GM18907 (cell line): ENCODE data around the gene CPXM2.

Source experiments
- ATAC-seq: cut with Tn5 transposase; IDR thresholded peaks from one replicate; pipeline ENCODE4 v1.9.1; 2021; ENCODE audit warnings: mild to moderate bottlenecking, moderate library complexity; ENCODE audit not compliant: unreplicated experiment

Gene CPXM2

DNA sequence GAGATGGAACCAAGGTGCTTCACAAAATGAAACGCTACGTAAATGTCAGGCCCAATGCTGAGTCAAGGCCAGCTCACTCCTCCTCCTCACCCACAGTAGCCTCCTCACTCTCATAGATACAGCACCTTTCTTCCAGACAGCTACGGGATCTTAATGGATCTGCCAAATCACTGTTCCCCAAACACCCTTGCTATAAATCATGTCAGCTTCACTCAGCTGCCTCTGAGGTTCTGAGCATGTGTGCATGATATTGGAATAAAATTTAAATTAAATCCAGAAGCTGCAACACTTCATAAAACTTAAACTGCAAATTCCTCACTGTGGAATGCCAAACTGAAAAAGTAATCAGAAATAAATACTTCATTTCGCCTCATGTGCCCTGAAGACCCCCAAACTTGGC lies 14.7 kb upstream of the CPXM2 start:
- no peak for ATAC-seq

GRCh38 chr10:123904834-123905409 lies 13.3 kb upstream of the CPXM2 start:
- ATAC-seq: no peak

GRCh38 chr10:123903621-123904020 lies 12.0 kb upstream of the CPXM2 start:
- no peak for ATAC-seq

- no peak for ATAC-seq
Observed at GRCh38 chr10:123901621-123902020, 10.0 kb upstream of the CPXM2 start.

- no peak for ATAC-seq
Observed at GRCh38 chr10:123897146-123897545, 5.5 kb upstream of the CPXM2 start.

GRCh38 chr10:123896246-123896927 lies 4.8 kb upstream of the CPXM2 start:
- no peak for ATAC-seq

DNA sequence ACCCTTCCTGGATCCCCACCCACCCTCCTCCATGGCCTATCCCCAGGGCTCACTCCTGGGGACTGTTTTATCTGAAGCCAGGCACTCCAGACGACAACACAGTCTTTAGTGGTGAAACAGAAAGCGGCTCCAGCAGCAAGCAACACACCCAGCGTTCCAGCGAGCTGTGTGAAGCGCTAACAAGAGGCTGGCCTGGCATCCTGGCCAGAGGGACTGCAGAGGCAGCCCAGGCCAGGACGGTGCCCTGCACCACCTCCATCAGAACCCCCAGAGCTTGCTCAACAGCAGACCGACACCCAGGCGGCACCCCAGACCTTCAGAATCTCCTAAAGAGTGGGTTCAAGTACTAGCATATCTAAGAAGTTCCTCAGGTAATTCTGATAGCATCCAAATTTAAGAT lies 2.0 kb upstream of the CPXM2 start:
- ATAC-seq: no peak

- no peak for ATAC-seq
Observed at GRCh38 chr10:123890756-123891143, 857 bp downstream of the CPXM2 start.

GRCh38 chr10:123890226-123890625 lies 1.4 kb downstream of the CPXM2 start:
- ATAC-seq: no peak

DNA sequence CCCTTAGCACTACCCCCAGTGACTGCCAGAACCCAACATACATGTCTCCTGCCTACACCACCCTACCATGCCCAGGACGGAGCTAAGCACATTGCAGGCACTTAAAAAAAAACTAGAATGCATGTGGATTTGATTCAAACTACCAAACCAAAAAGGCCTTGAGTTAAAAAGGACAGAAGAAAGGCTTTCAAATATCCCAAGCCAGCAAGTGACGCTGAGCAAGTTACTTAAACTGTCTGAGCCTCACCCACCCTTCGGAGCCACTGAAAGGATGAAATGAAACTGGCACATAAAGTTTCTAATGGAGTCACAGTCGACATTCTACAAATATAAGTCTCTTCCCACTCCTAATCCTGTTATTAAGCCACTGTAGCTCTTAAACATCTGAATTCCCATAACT lies 1.8 kb downstream of the CPXM2 start:
- ATAC-seq: no peak

GRCh38 chr10:123888751-123889150 lies 2.9 kb downstream of the CPXM2 start:
- no peak for ATAC-seq

DNA sequence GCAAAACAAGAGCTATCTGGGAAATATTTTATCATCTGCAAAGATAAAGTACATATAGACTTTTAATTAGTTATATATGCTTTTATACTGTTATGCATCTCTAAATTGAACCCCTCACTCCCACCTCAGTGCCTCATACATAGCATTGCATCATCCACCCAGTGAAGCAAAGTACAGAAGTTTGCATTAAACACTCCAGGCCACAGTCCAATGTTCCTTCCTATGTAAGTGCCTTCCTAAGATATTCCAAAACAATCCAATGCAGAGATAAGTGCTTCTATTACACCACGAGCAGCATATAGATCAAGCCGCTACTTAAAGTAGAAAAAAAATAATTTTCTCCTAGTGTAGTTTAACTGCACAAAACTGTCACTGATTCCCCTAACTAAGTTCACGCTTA lies 3.4 kb downstream of the CPXM2 start:
- ATAC-seq: no peak

- ATAC-seq: no peak
Observed at GRCh38 chr10:123886292-123886691, 5.3 kb downstream of the CPXM2 start.

- no peak for ATAC-seq
Observed at GRCh38 chr10:123885406-123886170, 6.0 kb downstream of the CPXM2 start.

- no peak for ATAC-seq
Observed at GRCh38 chr10:123884907-123885381, 6.7 kb downstream of the CPXM2 start.

DNA sequence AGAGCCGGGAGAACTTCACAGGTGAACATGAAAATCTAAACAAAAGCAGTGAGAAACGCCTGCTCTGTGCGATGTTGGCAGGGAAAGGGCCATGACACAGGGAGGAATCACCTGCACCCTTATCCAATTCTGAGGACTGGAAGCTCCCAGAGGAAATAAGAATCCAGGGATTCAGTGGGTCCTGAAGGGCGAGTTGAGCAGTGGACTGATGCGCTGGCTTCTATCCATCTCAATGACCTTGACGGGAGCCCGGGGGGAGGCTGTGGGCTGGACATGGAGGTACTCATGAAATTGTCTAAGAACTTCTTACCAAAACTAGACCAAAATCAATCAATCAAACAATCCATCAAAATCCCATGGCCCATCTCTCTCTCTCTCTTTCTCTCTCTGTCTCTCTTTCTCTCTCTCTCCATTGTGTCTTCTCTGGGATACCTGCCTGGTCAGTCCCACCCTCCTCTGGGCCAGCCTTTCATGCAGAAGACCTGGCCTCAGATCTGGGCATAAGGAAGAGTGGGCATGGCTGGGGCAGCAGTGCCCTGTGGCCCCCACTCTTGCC lies 7.2 kb downstream of the CPXM2 start:
- ATAC-seq: no peak

- ATAC-seq: no peak
Observed at GRCh38 chr10:123883673-123884320, 7.8 kb downstream of the CPXM2 start.

DNA sequence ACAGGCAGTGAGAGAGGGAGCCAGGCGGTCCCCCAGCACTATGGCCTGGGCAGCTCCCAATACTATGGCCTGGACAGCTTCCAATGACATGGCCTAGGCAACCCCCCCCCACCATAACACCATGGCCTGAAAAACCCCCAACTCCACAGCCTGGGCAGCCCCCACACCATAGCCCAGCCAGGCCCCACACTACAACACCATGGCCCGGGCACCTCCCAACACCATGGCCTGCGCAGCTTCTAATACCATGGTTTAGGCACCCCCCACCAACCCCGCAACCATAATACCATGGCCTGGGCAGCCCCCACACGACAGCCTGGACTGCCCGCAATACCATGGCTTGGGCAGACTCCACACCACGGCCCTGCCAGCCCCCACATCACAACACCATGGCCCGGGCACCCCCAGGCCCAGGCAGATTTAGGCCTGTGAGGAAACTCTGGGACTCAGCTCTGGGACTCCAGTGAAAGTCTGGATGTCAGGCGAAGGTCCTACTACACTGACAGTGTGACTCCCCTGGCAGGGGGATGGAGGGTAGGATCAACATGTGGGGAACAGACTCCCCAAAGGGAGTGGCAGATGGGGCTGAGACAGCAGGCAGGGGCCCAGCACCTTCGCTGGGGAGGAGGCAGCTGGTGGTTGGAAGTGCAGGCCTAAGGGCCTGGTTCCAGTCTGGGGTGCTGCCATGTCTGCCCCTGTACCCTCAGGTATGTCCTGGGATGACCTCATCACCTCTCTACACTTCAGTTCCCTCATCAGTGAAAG lies 8.7 kb downstream of the CPXM2 start:
- no peak for ATAC-seq

DNA sequence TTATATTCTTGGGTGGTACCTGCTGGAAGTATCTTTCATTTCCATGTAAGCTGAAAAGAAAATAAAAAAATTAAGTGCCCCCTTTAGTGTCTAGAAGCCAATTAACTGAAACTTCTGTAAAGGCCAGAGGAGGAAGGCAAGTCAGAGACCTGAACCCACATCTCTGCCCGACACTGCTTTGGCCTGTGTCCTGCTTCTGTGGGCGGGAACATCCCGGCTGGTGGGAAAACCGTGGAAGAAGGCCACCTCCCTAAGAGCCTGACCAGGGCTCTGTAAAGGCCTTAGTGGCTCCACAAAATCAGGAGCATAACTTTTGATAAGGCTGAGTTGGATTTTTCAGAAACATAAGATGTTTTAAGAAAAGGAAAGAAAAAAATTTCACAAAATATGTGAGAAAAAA lies 9.4 kb downstream of the CPXM2 start:
- no peak for ATAC-seq

DNA sequence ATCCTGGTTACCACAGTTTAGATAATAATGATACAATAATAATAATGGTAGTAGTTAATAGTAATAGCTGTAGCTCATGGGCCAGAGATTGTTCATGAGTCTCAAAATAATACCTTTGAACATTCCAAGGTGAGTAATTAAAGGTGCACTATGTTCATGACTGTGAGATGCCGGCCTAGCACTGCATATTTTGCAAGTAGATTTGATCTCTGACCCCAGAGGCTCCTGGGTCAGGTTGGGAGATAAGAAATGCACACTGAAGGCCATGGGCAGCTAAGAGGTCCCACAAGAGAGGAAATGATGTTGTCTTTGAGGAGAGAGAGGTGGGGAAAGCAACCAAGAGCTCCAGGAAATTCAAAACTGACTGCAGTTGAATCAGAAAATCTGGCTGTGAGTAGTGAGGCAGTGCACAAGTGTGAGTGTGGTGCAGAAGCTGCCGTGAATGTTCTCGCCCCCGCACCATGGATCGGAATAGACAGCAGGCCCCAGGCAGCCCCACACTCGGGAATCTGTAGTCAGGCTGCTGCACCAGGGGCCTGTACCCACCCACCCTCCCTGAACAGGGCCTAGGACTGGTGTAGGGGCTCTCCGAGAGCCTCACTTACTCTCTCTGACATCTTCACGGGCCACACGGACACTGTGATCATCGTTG lies 11.9 kb downstream of the CPXM2 start:
- ATAC-seq: no peak
